B cell (primary cell): ENCODE measurements around the gene OVOL3. TPM values are rescaled to one million over a fixed set of nuclear protein-coding genes. Genes with fewer than 3 reads are reported as not detected.

ENCODE experiments used
- ATAC-seq: fragments of 200-7000 bp; cut with Tn5 transposase; one replicate; pipeline ENCODE4 v1.10.0; 2021; ENCODE audit warnings: low read depth, mild to moderate bottlenecking, moderate number of reproducible peaks, moderate library complexity
- CTCF ChIA-PET: fragments of 350-600 bp; sonication (Branson Sonifier 250); formaldehyde crosslinking; loops from one replicate; lab custom pipeline; 2021; ENCODE audit warnings: antibody characterized with exemption, inconsistent platforms; lab: Charles Lee
- POLR2A ChIA-PET: fragments of 350-600 bp; sonication (Branson Sonifier 250); formaldehyde crosslinking; loops from one replicate; lab custom pipeline; 2021; ENCODE audit warnings: antibody characterized with exemption; lab: Charles Lee
- DNase-seq: peaks from one replicate; pipeline ENCODE4 v3.0.0; 2013
- H2AFZ ChIP-seq: 2 replicates; pipeline ENCODE4 v1.6.1; 2012; ENCODE audit warnings: mild to moderate bottlenecking, low read depth, low read length; ENCODE audit not compliant: insufficient read depth, poor library complexity, severe bottlenecking
- H3K27ac ChIP-seq, 2 donors: 1 replicate in 1 of 2; 2 replicates in 1 of 2; pipeline ENCODE4 v1.5.1; 2012 to 2013; ENCODE audit warnings: low read length in 2 of 2, mild to moderate bottlenecking in 2 of 2, moderate library complexity in 1 of 2
- H3K27me3 ChIP-seq, 4 experiments: fragments of 200-600 bp in 1 of 4; sonication (generic) in 1 of 4; replicated peaks in 1 of 4; 1 replicate in 2 of 4; 2 replicates in 2 of 4; pipeline versions ENCODE4 v1.6.1 to v1.7.0; 2013 to 2016; ENCODE audit warnings: low read length in 3 of 4, mild to moderate bottlenecking in 2 of 4, mixed read lengths in 1 of 4, moderate library complexity in 1 of 4; ENCODE audit not compliant: insufficient read depth in 4 of 4, control insufficient read depth in 3 of 4; ENCODE audit errors: control extremely low read depth in 1 of 4
- H3K36me3 ChIP-seq, 2 experiments: replicated peaks in 1 of 2; 1 replicate in 1 of 2; 2 replicates in 1 of 2; pipeline versions ENCODE4 v1.6.1 to v1.7.1; 2013; ENCODE audit warnings: low read length in 1 of 2; ENCODE audit not compliant: insufficient read depth in 2 of 2, control insufficient read depth in 1 of 2; ENCODE audit errors: control extremely low read depth in 1 of 2, extremely low read depth in 1 of 2
- H3K4me1 ChIP-seq, 2 donors: fragments of 200-600 bp in 1 of 2; sonication (generic) in 1 of 2; 1 replicate in 1 of 2; 2 replicates in 1 of 2; pipeline versions ENCODE4 v1.5.1 to v1.6.1; 2013 to 2017; ENCODE audit warnings: low read length in 2 of 2; ENCODE audit not compliant: control insufficient read depth in 2 of 2, insufficient read depth in 2 of 2
- H3K4me2 ChIP-seq: replicated peaks from 2 replicates; pipeline ENCODE3; 2012; ENCODE audit warnings: mild to moderate bottlenecking, low read depth, low read length; ENCODE audit not compliant: poor library complexity, severe bottlenecking
- H3K4me3 ChIP-seq, 5 experiments: fragments of 200-600 bp in 1 of 5; sonication (generic) in 1 of 5; 1 replicate in 3 of 5; 2 replicates in 2 of 5; pipeline versions ENCODE4 v1.5.1 to v1.7.0; 2011 to 2016; ENCODE audit warnings: low read length in 4 of 5, mild to moderate bottlenecking in 4 of 5, low read depth in 2 of 5, control low read depth in 1 of 5, moderate library complexity in 1 of 5; ENCODE audit not compliant: insufficient read depth in 1 of 5; ENCODE audit errors: control extremely low read depth in 1 of 5, extremely low read depth in 1 of 5
- H3K79me2 ChIP-seq: fragments of 200-600 bp; sonication (generic); one replicate; pipeline ENCODE4 v1.6.0; 2016; ENCODE audit warnings: low read length; ENCODE audit not compliant: control insufficient read depth, insufficient read depth
- H3K9ac ChIP-seq: fragments of 200-600 bp; sonication (generic); 2 replicates; pipeline ENCODE4 v1.6.1; 2017; ENCODE audit warnings: mild to moderate bottlenecking, low read length, moderate library complexity
- H3K9me3 ChIP-seq, 3 donors: one replicate each; pipeline versions ENCODE4 v1.6.1 to v1.7.1; 2013; ENCODE audit warnings: low read length in 2 of 3; ENCODE audit not compliant: control insufficient read depth in 2 of 3, insufficient read depth in 1 of 3; ENCODE audit errors: control extremely low read depth in 1 of 3
- H4K20me1 ChIP-seq: 2 replicates; pipeline ENCODE4 v1.6.0; 2012; ENCODE audit warnings: mild to moderate bottlenecking, low read length; ENCODE audit not compliant: insufficient read depth, control insufficient read depth, poor library complexity, severe bottlenecking
- H3K27ac Mint-ChIP-seq: one replicate; pipeline ENCODE4 v1.8.0; 2021; ENCODE audit warnings: mixed read lengths
- H3K27me3 Mint-ChIP-seq: one replicate; pipeline ENCODE4 v1.8.0; 2021; ENCODE audit warnings: mixed read lengths
- H3K4me1 Mint-ChIP-seq: one replicate; pipeline ENCODE4 v1.8.0; 2021; ENCODE audit warnings: mixed read lengths
- H3K4me3 Mint-ChIP-seq: one replicate; pipeline ENCODE4 v1.8.0; 2021; ENCODE audit warnings: mixed read lengths
- H3K9me3 Mint-ChIP-seq: one replicate; pipeline ENCODE4 v1.8.0; 2022; ENCODE audit warnings: mixed read lengths; ENCODE audit not compliant: insufficient read depth
- EZH2 ChIP-seq: IDR thresholded peaks from 2 replicates; pipeline ENCODE4 v1.6.1; 2012; ENCODE audit warnings: borderline replicate concordance, low read depth, mild to moderate bottlenecking, moderate library complexity, low read length; ENCODE audit not compliant: insufficient read depth, poor library complexity, severe bottlenecking
- WGBS: methylation state at CpG from one replicate; pipeline ENCODE4 v1.1.5; 2013; ENCODE audit warnings: missing lambda C conversion rate; ENCODE audit not compliant: insufficient coverage; 5-methylcytosine and 5-hydroxymethylcytosine counted together
- intact Hi-C: fragments of 100-400 bp; cut with micrococcal nuclease; formaldehyde crosslinking; loops from one replicate; pipeline ENCODE4 v1.10.0; 2022
- polyA minus RNA-seq: library from RNA; depleted of rRNA, polyadenylated mRNA; stranded (reverse); fragments of >200 nt; gene quantifications from 2 replicates; pipeline ENCODE4 v1.2.3, GENCODE V29; 2012
- polyA plus RNA-seq: library from polyadenylated mRNA; depleted of rRNA; stranded (reverse); fragments of >200 nt; gene quantifications from 2 replicates; pipeline ENCODE4 v1.2.3, GENCODE V29; 2012
- total RNA-seq, 2 donors: library from RNA; stranded (reverse); fragments of 120-200 nt in 1 of 2; gene quantifications; 1 replicate in 1 of 2; 2 replicates in 1 of 2; pipeline versions ENCODE4 v1.2.3 to v1.2.4, GENCODE V29; 2013 to 2022
- TF ChIP-seq, protein P1 (sequence below): fragments of 200-600 bp; IDR thresholded peaks from one replicate; pipeline ENCODE4 v1.8.0; 2022; ENCODE audit warnings: antibody characterized with exemption, mild to moderate bottlenecking

Gene OVOL3
- not detected in 2 replicates for total RNA-seq
- total RNA-seq (2013) = not detected
- polyA plus RNA-seq = not detected in 2 replicates
- polyA minus RNA-seq = not detected in 2 replicates

DNA sequence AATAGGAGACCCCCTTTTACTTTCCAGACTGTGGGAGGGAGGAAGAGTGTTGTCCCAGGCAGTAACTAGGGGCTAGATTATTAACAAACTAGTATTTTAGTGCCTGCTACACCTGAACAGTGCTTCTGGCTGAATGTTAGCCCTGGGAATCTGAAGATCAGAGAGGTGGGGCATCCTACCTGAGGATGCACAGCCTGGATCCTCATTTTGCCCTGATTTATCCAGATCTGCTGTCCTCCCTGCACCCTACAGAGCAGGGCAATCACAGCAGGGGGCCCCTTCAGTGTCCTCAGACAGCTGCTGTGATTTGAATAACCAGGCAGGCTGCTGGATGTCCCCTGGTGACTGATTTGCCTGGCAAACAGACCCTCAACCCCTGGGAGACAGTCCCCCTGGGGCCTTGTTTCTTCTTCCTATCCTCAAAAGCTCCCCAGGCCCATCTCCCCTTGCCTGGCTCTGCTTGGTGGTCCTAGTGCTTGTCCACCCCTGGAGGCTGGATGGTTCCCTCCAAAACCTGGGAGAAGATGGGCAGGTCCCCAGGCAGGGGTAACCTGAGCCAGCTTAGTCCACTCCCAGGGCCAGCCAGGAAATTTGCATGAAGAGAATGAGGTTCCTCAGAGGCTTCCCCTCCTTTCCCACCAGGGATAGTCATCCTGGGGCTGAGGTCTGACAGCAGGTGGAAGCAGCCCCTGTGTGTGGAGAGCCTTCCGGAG is at the start of gene OVOL3:
TSS of gene OVOL3 (plus strand) at position 657 of the 713 bp plus-strand sequence. CDS start 60 bp downstream, outside the sequence.
- peaks cover 7% of the 10 kb centered on the region for H4K20me1 ChIP-seq
- intact Hi-C loops = loop anchor here (10.0 kb wide), 1 partner anchor 466 kb away; the partner anchor contains the start of genes COX6B1 and ETV2
- no peak within 1 kb of the TSS for H2AFZ ChIP-seq
- peaks cover 0 to 14% of the 10 kb centered on the region in 2 experiments for H3K36me3 ChIP-seq
- H3K4me3 ChIP-seq = no peak within 1 kb of the TSS
- no peak for TF ChIP-seq EZH2
- TF ChIP-seq, protein P1, sequence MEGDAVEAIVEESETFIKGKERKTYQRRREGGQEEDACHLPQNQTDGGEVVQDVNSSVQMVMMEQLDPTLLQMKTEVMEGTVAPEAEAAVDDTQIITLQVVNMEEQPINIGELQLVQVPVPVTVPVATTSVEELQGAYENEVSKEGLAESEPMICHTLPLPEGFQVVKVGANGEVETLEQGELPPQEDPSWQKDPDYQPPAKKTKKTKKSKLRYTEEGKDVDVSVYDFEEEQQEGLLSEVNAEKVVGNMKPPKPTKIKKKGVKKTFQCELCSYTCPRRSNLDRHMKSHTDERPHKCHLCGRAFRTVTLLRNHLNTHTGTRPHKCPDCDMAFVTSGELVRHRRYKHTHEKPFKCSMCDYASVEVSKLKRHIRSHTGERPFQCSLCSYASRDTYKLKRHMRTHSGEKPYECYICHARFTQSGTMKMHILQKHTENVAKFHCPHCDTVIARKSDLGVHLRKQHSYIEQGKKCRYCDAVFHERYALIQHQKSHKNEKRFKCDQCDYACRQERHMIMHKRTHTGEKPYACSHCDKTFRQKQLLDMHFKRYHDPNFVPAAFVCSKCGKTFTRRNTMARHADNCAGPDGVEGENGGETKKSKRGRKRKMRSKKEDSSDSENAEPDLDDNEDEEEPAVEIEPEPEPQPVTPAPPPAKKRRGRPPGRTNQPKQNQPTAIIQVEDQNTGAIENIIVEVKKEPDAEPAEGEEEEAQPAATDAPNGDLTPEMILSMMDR = no peak
- H3K79me2 ChIP-seq = peaks cover 13% of the 10 kb centered on the region
- H3K4me1 Mint-ChIP-seq = peaks cover 25% of the 10 kb centered on the region
- no peaks in the 10 kb centered on the region for H3K27me3 ChIP-seq
- no peak within 1 kb of the TSS for H3K4me2 ChIP-seq
- WGBS = 60% methylated on average over 1 of the region's 1 CpG
- no peak within 1 kb of the TSS for H3K27ac ChIP-seq
- DNase-seq (no peak), ATAC-seq (no peak)
- no peak within 1 kb of the TSS for H3K27ac Mint-ChIP-seq
- POLR2A ChIA-PET = no interaction called here
- H3K4me3 Mint-ChIP-seq = peak within 1 kb of the TSS; percentile 1
- CTCF ChIA-PET = no interaction called here
- H3K4me1 ChIP-seq = peaks cover 9 to 12% of the 10 kb centered on the region in 2 donors
- no peak within 1 kb of the TSS for H3K9ac ChIP-seq
- no peaks in the 10 kb centered on the region for H3K27me3 Mint-ChIP-seq
- no peaks in the 10 kb centered on the region for H3K9me3 Mint-ChIP-seq
- peaks cover 0 to 12% (median 0%) of the 10 kb centered on the region in 3 donors for H3K9me3 ChIP-seq

DNA sequence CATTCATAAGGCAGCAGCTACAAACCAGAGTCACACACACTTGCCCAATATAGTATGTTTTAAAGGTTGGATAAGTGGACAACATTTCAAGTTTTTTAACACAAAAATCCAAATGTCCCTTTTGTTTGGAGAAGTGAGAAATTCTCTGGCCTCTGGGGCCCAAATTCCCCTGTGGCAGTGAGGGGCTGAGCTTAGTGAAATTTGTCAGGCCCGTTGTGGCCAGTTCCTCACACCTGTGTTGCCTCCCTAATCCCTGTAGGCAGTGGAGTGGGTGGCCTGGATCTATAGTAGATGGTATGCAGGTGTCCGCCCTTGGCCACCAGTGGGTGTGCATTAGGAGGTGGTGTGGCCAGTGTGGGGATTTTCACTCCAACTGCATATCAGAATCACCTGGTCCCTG is 49.6 kb upstream of the OVOL3 start:
- DNase-seq (no peak), ATAC-seq (no peak)
- Histone ChIP-seq H3K4me2 (no peak overlapping the region), H3K4me1 (no peaks in the 10 kb centered on the region), H3K4me3 (no peak overlapping the region), H3K27me3 (no peaks in the 10 kb centered on the region), H2AFZ (no peak overlapping the region), H3K79me2 (peaks cover 18% of the 10 kb centered on the region), H3K36me3 (no peaks in the 10 kb centered on the region), H4K20me1 (no peaks in the 10 kb centered on the region), H3K9ac (no peak overlapping the region), H3K9me3 (no peaks in the 10 kb centered on the region), H3K27ac (no peak overlapping the region)
- POLR2A ChIA-PET = no interaction called here
- H3K4me1 Mint-ChIP-seq = no peaks in the 10 kb centered on the region
- CTCF ChIA-PET = interaction anchor here (1.1 to 1.4 kb wide), 2 partner anchors 66 to 108 kb away, joined by 5 to 7 read pairs; no protein-coding TSS in a partner anchor
- no peak overlapping the region for H3K4me3 Mint-ChIP-seq
- no peak overlapping the region for H3K27ac Mint-ChIP-seq
- intact Hi-C loops = no loop called here
- WGBS = 44% methylated on average over 1 of the region's 2 CpGs
- TF ChIP-seq, protein P1 = no peak
- no peak for TF ChIP-seq EZH2
- H3K9me3 Mint-ChIP-seq = no peaks in the 10 kb centered on the region
- H3K27me3 Mint-ChIP-seq = no peaks in the 10 kb centered on the region
